SH-SY5Y (cell line): ENCODE measurements around the gene TBKBP1.

ENCODE experiments used
- GATA2 ChIP-seq: IDR thresholded peaks from 2 replicates; pipeline ENCODE4 v1.6.1; 2011; ENCODE audit warnings: mild to moderate bottlenecking, low read depth, low read length
- GATA3 ChIP-seq: IDR thresholded peaks from 2 replicates; pipeline ENCODE4 v1.6.1; 2011; ENCODE audit warnings: low read depth, mild to moderate bottlenecking, low read length, moderate library complexity

DNA sequence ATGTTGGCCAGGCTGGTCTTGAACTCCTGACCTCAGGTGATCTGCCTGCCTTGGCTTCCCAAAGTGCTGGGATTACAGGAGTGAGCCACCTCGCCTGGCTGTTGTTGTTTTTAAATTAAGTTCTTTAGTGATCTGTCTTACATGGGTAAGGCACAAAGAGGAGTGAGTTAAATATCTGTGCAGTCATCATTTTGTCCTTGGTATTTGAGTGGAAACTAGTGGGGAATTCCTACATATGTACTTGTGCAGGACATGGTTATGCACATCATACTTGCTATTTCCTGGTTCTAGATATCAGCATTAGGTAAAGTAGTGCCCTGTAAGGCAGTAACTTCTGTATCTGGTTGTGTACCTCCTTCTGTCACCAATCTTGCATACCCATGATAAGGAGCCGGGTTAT, 40.5 kb upstream of the TBKBP1 start:
- TF ChIP-seq GATA3 = no peak
- TF ChIP-seq GATA2 = no peak
